ENCODE measurements around the gene CD3G. TPM values are rescaled to one million over a fixed set of nuclear protein-coding genes. Genes with fewer than 3 reads are reported as not detected.
"Not testable (repeated sequence)": the region's sequence is repeated elsewhere in the genome, so short reads cannot be mapped to it uniquely, and the experiment has no call there.

Gene CD3G
- total RNA-seq, result not detected
- long read RNA-seq, result 0 reads

GRCh38 chr11:118343981-118344515 lies at the start of gene CD3G:
Gene CD3G, plus strand, starts transcription at chr11:118344344. Its CDS starts 80 bp downstream, at chr11:118344424.
- intact Hi-C loops (cut with DNase I), result no loop called here
- DNase-seq (no peak), ATAC-seq (ENCODE audit: poor library complexity) (no peak)

- no peak for ATAC-seq (ENCODE audit: poor library complexity)
- intact Hi-C loops (cut with DNase I), result loop anchor here (5.0 kb wide), 1 partner anchor 57 kb away; no protein-coding TSS in a partner anchor
These were observed 48.9 kb upstream of the CD3G start for GRCh38 chr11:118295199-118295598.

GRCh38 chr11:118295815-118296454 lies 48.2 kb upstream of the CD3G start:
- DNase-seq (no peak), ATAC-seq (ENCODE audit: poor library complexity) (peak; percentile 54)
- intact Hi-C loops (cut with DNase I), result loop anchor here (5.0 kb wide), 1 partner anchor 56 kb away; no protein-coding TSS in a partner anchor

More at GRCh38 chr11:118295199-118295598, 48.9 kb upstream of the CD3G start:
- no peak for DNase-seq

- intact Hi-C loops (cut with DNase I), result no loop called here
- DNase-seq, result no peak
- no peak for ATAC-seq (ENCODE audit: poor library complexity)
These were observed 42.4 kb upstream of the CD3G start for GRCh38 chr11:118301600-118302195.

GRCh38 chr11:118304227-118304567 lies 39.9 kb upstream of the CD3G start:
- intact Hi-C loops (cut with DNase I), result no loop called here
- ATAC-seq (ENCODE audit: poor library complexity), result no peak

GRCh38 chr11:118304568-118305248 lies 39.4 kb upstream of the CD3G start, which contains the start of gene CD3E:
Gene CD3E, plus strand, starts transcription at chr11:118304730. Its CDS starts 223 bp downstream, at chr11:118304953.
- ATAC-seq (ENCODE audit: poor library complexity), result no peak
- intact Hi-C loops (cut with DNase I), result no loop called here
- DNase-seq, result no peak

More at GRCh38 chr11:118304227-118304567, 39.9 kb upstream of the CD3G start:
- no peak for DNase-seq

GRCh38 chr11:118305726-118306125 lies 38.4 kb upstream of the CD3G start:
- intact Hi-C loops (cut with DNase I), result no loop called here
- no peak for DNase-seq
- ATAC-seq (ENCODE audit: poor library complexity), result no peak

- no peak for DNase-seq
- intact Hi-C loops (cut with DNase I), result no loop called here
- no peak for ATAC-seq (ENCODE audit: poor library complexity)
These were observed 37.6 kb upstream of the CD3G start for GRCh38 chr11:118306556-118306955.

- DNase-seq; intact Hi-C loops (cut with DNase I); ATAC-seq (ENCODE audit: poor library complexity): not testable (repeated sequence)
These were observed 35.1 kb upstream of the CD3G start for GRCh38 chr11:118308995-118309528.

- no peak for DNase-seq
- no peak for ATAC-seq (ENCODE audit: poor library complexity)
- intact Hi-C loops (cut with DNase I), result no loop called here
These were observed 33.9 kb upstream of the CD3G start for GRCh38 chr11:118310271-118310670.

- no peak for ATAC-seq (ENCODE audit: poor library complexity)
These were observed 33.2 kb upstream of the CD3G start for GRCh38 chr11:118310781-118311485.

GRCh38 chr11:118311518-118311917 lies 32.6 kb upstream of the CD3G start:
- intact Hi-C loops (cut with DNase I), result no loop called here
- no peak for ATAC-seq (ENCODE audit: poor library complexity)

More at GRCh38 chr11:118310781-118311485, 33.2 kb upstream of the CD3G start:
- DNase-seq, result no peak
- intact Hi-C loops (cut with DNase I), result no loop called here

GRCh38 chr11:118312328-118312727 lies 31.8 kb upstream of the CD3G start:
- DNase-seq, result no peak

More at GRCh38 chr11:118311518-118311917, 32.6 kb upstream of the CD3G start:
- DNase-seq, result no peak

GRCh38 chr11:118313242-118313641 lies 30.9 kb upstream of the CD3G start:
- DNase-seq, result no peak
- ATAC-seq (ENCODE audit: poor library complexity), result no peak
- intact Hi-C loops (cut with DNase I), result no loop called here

More at GRCh38 chr11:118312328-118312727, 31.8 kb upstream of the CD3G start:
- intact Hi-C loops (cut with DNase I), result no loop called here
- ATAC-seq (ENCODE audit: poor library complexity), result no peak

- ATAC-seq (ENCODE audit: poor library complexity) (no peak), DNase-seq (no peak)
- intact Hi-C loops (cut with DNase I), result no loop called here
These were observed 29.1 kb upstream of the CD3G start for GRCh38 chr11:118314988-118315411.

GRCh38 chr11:118318124-118318523 lies 26.0 kb upstream of the CD3G start:
- intact Hi-C loops (cut with DNase I), result no loop called here
- ATAC-seq (ENCODE audit: poor library complexity) (no peak), DNase-seq (no peak)

- no peak for DNase-seq
- ATAC-seq (ENCODE audit: poor library complexity), result no peak
These were observed 25.4 kb upstream of the CD3G start for GRCh38 chr11:118318581-118319336.

GRCh38 chr11:118319337-118319707 lies 24.8 kb upstream of the CD3G start:
- intact Hi-C loops (cut with DNase I), result no loop called here
- DNase-seq (no peak), ATAC-seq (ENCODE audit: poor library complexity) (peak; percentile 47)

More at GRCh38 chr11:118318581-118319336, 25.4 kb upstream of the CD3G start:
- intact Hi-C loops (cut with DNase I), result no loop called here
